NCI-H1048 (cell line): ENCODE data around the gene C4orf54.

ENCODE experiments used
- DNase-seq: peaks from one replicate; lab custom pipeline; 2025; lab: John Stamatoyannopoulos, UW

The C4orf54 gene

GRCh38 chr4:99617374-99617773, 40.3 kb downstream of the C4orf54 start:
- no peak for DNase-seq

GRCh38 chr4:99615170-99615820, 42.3 kb downstream of the C4orf54 start:
- no peak for DNase-seq

GRCh38 chr4:99614491-99614890, 43.1 kb downstream of the C4orf54 start:
- no peak for DNase-seq

- DNase-seq, result no peak
These were observed 44.9 kb downstream of the C4orf54 start for GRCh38 chr4:99612704-99613103.

- no peak for DNase-seq
These were observed 45.3 kb downstream of the C4orf54 start for GRCh38 chr4:99612281-99612680.

- no peak for DNase-seq
These were observed 46.9 kb downstream of the C4orf54 start for GRCh38 chr4:99610605-99611175.

GRCh38 chr4:99608417-99608816, 49.2 kb downstream of the C4orf54 start:
- no peak for DNase-seq
